Skeletal muscle tissue (tissue), 4 donors: Measurements from ENCODE around the gene RDH5. TPM values are rescaled to one million over a fixed set of nuclear protein-coding genes. Genes with fewer than 3 reads are reported as not detected.

Experiments
- H3K27ac ChIP-seq: one replicate; pipeline ENCODE4 v1.7.0; 2013; ENCODE audit warnings: mild to moderate bottlenecking, low read depth, low read length, inconsistent platforms
- H3K27me3 ChIP-seq, 3 donors: one replicate each; pipeline ENCODE4 v1.7.0; 2013; ENCODE audit warnings: low read length in 3 of 3; ENCODE audit not compliant: control insufficient read depth in 3 of 3, insufficient read depth in 3 of 3
- H3K36me3 ChIP-seq, 3 donors: one replicate each; pipeline ENCODE4 v1.7.0; 2013; ENCODE audit warnings: low read length in 3 of 3; ENCODE audit not compliant: control insufficient read depth in 3 of 3, insufficient read depth in 3 of 3
- H3K4me1 ChIP-seq, 3 donors: one replicate each; pipeline ENCODE4 v1.7.0; 2013; ENCODE audit warnings: low read length in 3 of 3, mild to moderate bottlenecking in 3 of 3; ENCODE audit not compliant: control insufficient read depth in 3 of 3, insufficient read depth in 3 of 3
- H3K4me3 ChIP-seq, 3 donors: one replicate each; pipeline ENCODE4 v1.7.0; 2013; ENCODE audit warnings: low read length in 3 of 3
- H3K9ac ChIP-seq, 3 donors: one replicate each; pipeline ENCODE4 v1.7.0; 2013; ENCODE audit warnings: low read length in 3 of 3, mild to moderate bottlenecking in 3 of 3, moderate library complexity in 2 of 3, low read depth in 1 of 3
- H3K9me3 ChIP-seq, 3 donors: one replicate each; pipeline ENCODE4 v1.7.0; 2013; ENCODE audit warnings: low read length in 3 of 3; ENCODE audit not compliant: control insufficient read depth in 3 of 3
- total RNA-seq: library from RNA; depleted of rRNA; stranded (reverse); fragments of >200 nt; gene quantifications from one replicate; pipeline ENCODE4 v1.2.3, GENCODE V29; 2014
- donor health status: Osteomylitis.

The RDH5 gene
- total RNA-seq, 1 donor from 2014 or later: 19.8 TPM

GRCh38 chr12:55718624-55719275, 1.4 kb upstream of the RDH5 start:
- Histone ChIP-seq H3K36me3 (peaks cover 0 to 10% (median 4%) of the 10 kb centered on the region in 3 donors), H3K4me3 (peak overlapping the region in 2 of 3 donors; percentile 49 to 51), H3K4me1 (peaks cover 74 to 81% (median 81%) of the 10 kb centered on the region in 3 donors), H3K27me3 (no peaks in the 10 kb centered on the region), H3K9me3 (no peaks in the 10 kb centered on the region), H3K9ac (peak overlapping the region; percentile 79 to 90 (median 89)), H3K27ac (peak overlapping the region; percentile 91)

GRCh38 chr12:55719371-55719770, 822 bp upstream of the RDH5 start:
- H3K36me3 ChIP-seq: peaks cover 5 to 15% (median 8%) of the 10 kb centered on the region in 3 donors
- peaks cover 79 to 85% (median 84%) of the 10 kb centered on the region in 3 donors for H3K4me1 ChIP-seq
- no peaks in the 10 kb centered on the region for H3K9me3 ChIP-seq
- peak overlapping the region; percentile 91 for H3K27ac ChIP-seq
- no peaks in the 10 kb centered on the region for H3K27me3 ChIP-seq
- H3K9ac ChIP-seq: peak overlapping the region; percentile 71 to 90 (median 79)
- peak overlapping the region in 1 of 3 donors; percentile 49 for H3K4me3 ChIP-seq

GRCh38 chr12:55720894-55721444, 776 bp downstream of the RDH5 start:
- Histone ChIP-seq H3K9ac (peak overlapping the region in 2 of 3 donors; percentile 60 to 71), H3K4me3 (peak overlapping the region; percentile 39 to 57 (median 45)), H3K36me3 (peaks cover 21 to 28% (median 24%) of the 10 kb centered on the region in 3 donors), H3K4me1 (peaks cover 83 to 88% (median 87%) of the 10 kb centered on the region in 3 donors), H3K9me3 (no peaks in the 10 kb centered on the region), H3K27me3 (no peaks in the 10 kb centered on the region), H3K27ac (peak overlapping the region; percentile 91)

- Histone ChIP-seq H3K9ac (peak overlapping the region in 2 of 3 donors; percentile 26 to 60), H3K36me3 (peaks cover 28 to 32% (median 30%) of the 10 kb centered on the region in 3 donors), H3K4me3 (peak overlapping the region in 2 of 3 donors; percentile 32 to 45), H3K4me1 (peaks cover 83 to 90% (median 86%) of the 10 kb centered on the region in 3 donors), H3K9me3 (no peaks in the 10 kb centered on the region), H3K27ac (peak overlapping the region; percentile 91), H3K27me3 (no peaks in the 10 kb centered on the region)
Measured at GRCh38 chr12:55721601-55722213, 1.5 kb downstream of the RDH5 start.

- Histone ChIP-seq H3K27me3 (no peaks in the 10 kb centered on the region), H3K9me3 (no peaks in the 10 kb centered on the region), H3K27ac (peak overlapping the region; percentile 16), H3K4me3 (no peak overlapping the region), H3K4me1 (peaks cover 83 to 90% (median 86%) of the 10 kb centered on the region in 3 donors), H3K36me3 (peaks cover 36 to 38% (median 37%) of the 10 kb centered on the region in 3 donors), H3K9ac (peak overlapping the region in 1 of 3 donors; percentile 69)
Measured at GRCh38 chr12:55722948-55723347, 2.8 kb downstream of the RDH5 start.

- no peak overlapping the region for H3K4me3 ChIP-seq
- H3K27me3 ChIP-seq: no peaks in the 10 kb centered on the region
- no peaks in the 10 kb centered on the region for H3K9me3 ChIP-seq
- peaks cover 77 to 84% (median 80%) of the 10 kb centered on the region in 3 donors for H3K4me1 ChIP-seq
- peak overlapping the region; percentile 14 to 69 (median 33) for H3K9ac ChIP-seq
- H3K27ac ChIP-seq: peak overlapping the region; percentile 16
- peaks cover 36 to 38% (median 37%) of the 10 kb centered on the region in 3 donors for H3K36me3 ChIP-seq
Measured at GRCh38 chr12:55723516-55724225, 3.5 kb downstream of the RDH5 start.

GRCh38 chr12:55724226-55724939, 4.2 kb downstream of the RDH5 start:
- no peaks in the 10 kb centered on the region for H3K27me3 ChIP-seq
- peak overlapping the region in 1 of 3 donors; percentile 57 for H3K9ac ChIP-seq
- peaks cover 71 to 80% (median 75%) of the 10 kb centered on the region in 3 donors for H3K4me1 ChIP-seq
- peaks cover 33 to 39% (median 36%) of the 10 kb centered on the region in 3 donors for H3K36me3 ChIP-seq
- H3K27ac ChIP-seq: peak overlapping the region; percentile 25
- no peak overlapping the region for H3K4me3 ChIP-seq
- H3K9me3 ChIP-seq: no peaks in the 10 kb centered on the region

- Histone ChIP-seq H3K4me3 (no peak overlapping the region), H3K27ac (peak overlapping the region; percentile 25), H3K9ac (no peak overlapping the region), H3K9me3 (no peaks in the 10 kb centered on the region), H3K4me1 (peaks cover 70 to 78% (median 75%) of the 10 kb centered on the region in 3 donors), H3K27me3 (no peaks in the 10 kb centered on the region), H3K36me3 (peaks cover 33 to 39% (median 36%) of the 10 kb centered on the region in 3 donors)
Measured at GRCh38 chr12:55724940-55725309, 4.7 kb downstream of the RDH5 start.

GRCh38 chr12:55725556-55725955, 5.4 kb downstream of the RDH5 start:
- Histone ChIP-seq H3K36me3 (peaks cover 33 to 39% (median 36%) of the 10 kb centered on the region in 3 donors), H3K27me3 (no peaks in the 10 kb centered on the region), H3K9me3 (no peaks in the 10 kb centered on the region), H3K9ac (peak overlapping the region in 1 of 3 donors; percentile 16), H3K4me3 (no peak overlapping the region), H3K4me1 (peaks cover 70 to 78% (median 75%) of the 10 kb centered on the region in 3 donors), H3K27ac (no peak overlapping the region)
